GM13976 (cell line): ENCODE results near the gene RAPSN.

Experiments used
- DNase-seq: peaks from one replicate; pipeline ENCODE4 v3.0.0; 2012; ENCODE audit warnings: low spot score
- CTCF ChIP-seq: IDR thresholded peaks from 2 replicates; pipeline ENCODE4 v1.5.1; 2012; ENCODE audit warnings: borderline replicate concordance, mild to moderate bottlenecking; ENCODE audit not compliant: insufficient read depth; ENCODE audit errors: extremely low read depth, missing control alignments, control extremely low read depth
- in situ Hi-C: fragments of 300-500 bp; cut with MboI; formaldehyde crosslinking; loops from one replicate; pipeline ENCODE4 v1.12.0; 2022; ENCODE audit warnings: low sequenced_read_pairs, mixed read lengths, inconsistent platforms; ENCODE audit not compliant: unreplicated experiment

RAPSN gene

DNA sequence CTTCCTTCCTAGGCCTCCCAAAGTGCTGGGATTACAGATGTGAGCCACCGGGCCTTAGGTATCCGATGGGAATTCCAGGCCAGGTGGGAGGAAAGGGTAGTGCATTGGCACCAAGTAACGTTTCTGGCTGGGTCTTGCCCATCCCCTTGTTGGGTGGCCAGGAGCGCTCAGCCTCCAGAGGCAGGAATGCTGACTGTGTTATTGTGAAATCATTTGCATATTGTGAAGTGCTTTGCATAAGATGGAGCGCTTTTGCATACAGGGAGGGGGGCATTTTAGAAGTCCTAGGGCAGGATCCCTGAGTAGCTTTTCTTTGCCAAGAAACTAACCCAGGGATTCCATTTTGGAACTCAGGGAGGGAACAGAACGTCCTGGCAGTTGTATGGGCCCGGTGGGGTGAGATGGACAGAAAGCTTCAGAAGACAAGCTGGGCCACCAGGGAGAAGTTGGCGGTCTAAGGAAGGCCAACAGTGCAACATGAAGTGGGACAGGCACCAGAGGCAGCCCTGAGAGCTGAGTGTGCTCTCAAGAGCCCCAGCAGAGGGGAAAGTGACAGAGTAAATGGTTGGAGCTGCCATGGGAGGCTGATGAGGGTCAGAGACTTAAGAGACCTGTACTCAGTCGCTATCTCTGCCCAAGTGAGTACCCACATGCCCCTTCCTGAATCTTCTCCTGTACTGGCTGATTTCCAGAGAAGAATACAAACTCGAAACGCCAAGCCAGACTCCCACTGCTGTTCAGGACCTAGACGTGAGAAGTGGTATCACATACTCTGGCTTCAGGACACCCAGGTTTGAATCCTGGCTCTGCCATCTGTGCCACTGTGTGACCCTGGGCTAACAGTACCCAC is 41.8 kb downstream of the RAPSN start:
- in situ Hi-C loops: no loop called here
- no peak for TF ChIP-seq CTCF
- no peak for DNase-seq

DNA sequence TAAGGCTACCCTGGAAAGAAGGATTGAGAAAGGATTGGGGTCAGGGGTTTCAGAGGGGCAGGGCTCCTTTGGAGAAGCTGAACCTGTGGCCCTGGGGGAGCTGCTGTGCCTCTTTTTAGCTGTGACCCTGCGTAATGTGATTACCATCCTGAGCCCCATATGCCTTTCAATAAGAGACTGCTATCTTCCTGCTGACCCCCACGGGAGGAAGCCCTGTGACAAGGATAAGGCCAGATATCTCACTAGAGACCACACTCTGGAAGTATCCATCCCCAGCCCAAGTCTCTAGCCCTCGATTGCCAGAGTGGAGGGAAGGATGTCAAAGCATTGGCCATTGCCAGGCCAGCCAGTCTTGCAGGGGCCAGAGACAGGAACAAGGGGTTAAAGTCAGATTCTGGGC is 45.4 kb downstream of the RAPSN start:
- DNase-seq: no peak
- no peak for TF ChIP-seq CTCF
- in situ Hi-C loops: no loop called here

DNA sequence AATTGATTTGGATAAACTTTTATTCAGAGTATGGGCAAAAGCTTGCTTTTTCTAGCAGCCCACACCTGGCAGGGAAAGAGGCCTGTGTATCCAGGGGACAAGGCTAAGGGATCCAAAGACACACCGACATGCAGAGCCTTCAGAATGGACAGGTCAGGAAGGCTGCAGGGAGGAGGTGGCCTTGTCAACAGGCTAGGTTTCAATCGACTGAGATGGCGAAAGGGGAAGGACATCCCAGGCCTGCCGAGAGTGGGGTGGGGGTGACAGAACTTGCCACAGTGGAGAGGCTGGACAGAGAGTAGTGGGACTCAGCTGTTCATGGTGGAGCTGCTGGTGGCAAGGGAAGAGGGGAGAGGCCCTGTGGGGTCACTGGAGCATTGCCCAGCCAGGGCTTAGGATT is 45.8 kb downstream of the RAPSN start:
- in situ Hi-C loops: no loop called here
- DNase-seq: no peak
- no peak for TF ChIP-seq CTCF

DNA sequence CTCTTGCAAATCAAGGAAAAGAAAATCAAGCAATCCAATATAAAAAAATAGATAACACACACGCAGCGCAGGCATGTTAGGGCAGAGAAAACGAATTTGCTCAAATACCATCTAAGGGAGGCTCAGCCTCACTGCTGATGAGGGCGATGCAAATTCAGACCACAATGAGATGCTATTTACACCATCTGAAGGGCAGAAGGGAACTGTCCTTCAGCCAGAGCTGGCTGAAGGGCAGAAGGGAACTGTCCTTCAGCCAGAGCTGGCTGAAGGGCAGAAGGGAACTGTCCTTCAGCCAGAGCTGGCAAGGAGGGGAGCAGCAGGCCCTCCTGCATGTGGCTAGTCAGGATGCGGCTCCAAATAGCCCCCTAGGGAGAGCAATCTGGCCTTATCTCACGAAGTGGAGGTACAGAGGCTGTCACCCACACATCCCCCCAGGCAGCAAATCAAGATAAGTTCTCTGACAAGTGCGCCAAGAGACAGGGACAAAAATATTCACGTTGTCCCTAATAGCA is 48.1 kb downstream of the RAPSN start:
- in situ Hi-C loops: no loop called here
- DNase-seq: no peak
- TF ChIP-seq CTCF: no peak

GRCh38 chr11:47399860-47400767 is 48.8 kb downstream of the RAPSN start:
- TF ChIP-seq CTCF: no peak
- peak; percentile 82 for DNase-seq
- in situ Hi-C loops: no loop called here

DNA sequence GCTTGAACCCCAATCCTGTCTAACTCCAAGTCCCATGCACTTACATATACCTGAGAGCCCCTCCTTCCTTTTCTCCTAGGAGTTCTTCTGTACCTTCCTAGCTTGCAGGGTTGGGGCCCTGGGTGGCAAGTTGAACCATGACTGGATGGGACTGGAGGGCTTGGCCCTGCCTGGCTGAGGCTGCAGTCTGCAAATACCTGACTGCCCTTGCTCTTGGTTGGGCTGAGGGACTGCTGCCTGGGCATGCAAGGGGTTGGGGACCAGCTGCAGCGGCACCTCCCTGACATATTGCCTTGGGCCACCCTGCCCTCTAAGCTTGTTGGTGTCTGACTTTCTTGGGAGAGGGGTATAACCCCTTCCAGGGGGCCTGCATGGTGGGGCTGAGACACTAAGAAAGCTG is 50.4 kb downstream of the RAPSN start:
- in situ Hi-C loops: no loop called here
- no peak for TF ChIP-seq CTCF
- DNase-seq: no peak
